HEK293T (cell line): ENCODE results near the gene BCL2L1.

Experiments used
- BHLHE40 ChIP-seq: fragments of 450-650 bp; IDR thresholded peaks from 2 replicates; pipeline ENCODE4 v1.6.1; 2016; ENCODE audit warnings: mild to moderate bottlenecking, moderate library complexity, borderline replicate concordance
- ELF4 ChIP-seq: fragments of 450-650 bp; IDR thresholded peaks from 2 replicates; pipeline ENCODE4 v1.6.1; 2017; ENCODE audit warnings: antibody characterized with exemption
- FOXA1 ChIP-seq: fragments of 450-650 bp; IDR thresholded peaks from 2 replicates; pipeline ENCODE4 v1.6.1; 2016; ENCODE audit warnings: mild to moderate bottlenecking
- HDGF ChIP-seq: fragments of 450-650 bp; IDR thresholded peaks from 2 replicates; pipeline ENCODE4 v1.6.1; 2017; ENCODE audit warnings: antibody characterized with exemption, borderline replicate concordance
- L3MBTL2 ChIP-seq: fragments of 450-650 bp; conservative IDR thresholded peaks from 2 replicates; pipeline ENCODE4 v1.6.1; 2016; ENCODE audit warnings: mild to moderate bottlenecking
- NFRKB ChIP-seq: fragments of 450-650 bp; IDR thresholded peaks from 2 replicates; pipeline ENCODE4 v1.6.1; 2016; ENCODE audit warnings: mild to moderate bottlenecking, moderate library complexity
- PKNOX1 ChIP-seq: fragments of 450-650 bp; IDR thresholded peaks from 2 replicates; pipeline ENCODE4 v1.6.1; 2016
- SP1 ChIP-seq: fragments of 450-650 bp; IDR thresholded peaks from 2 replicates; pipeline ENCODE4 v1.6.1; 2017
- SUZ12 ChIP-seq: fragments of 450-650 bp; IDR thresholded peaks from 2 replicates; pipeline ENCODE4 v1.6.1; 2016; ENCODE audit warnings: mild to moderate bottlenecking
- TARDBP ChIP-seq: fragments of 450-650 bp; IDR thresholded peaks from 2 replicates; pipeline ENCODE4 v1.6.1; 2016
- ZNF384 ChIP-seq: fragments of 450-650 bp; IDR thresholded peaks from 2 replicates; pipeline ENCODE4 v1.6.1; 2016

GRCh38 chr20:31706607-31707257, 15.9 kb downstream of the BCL2L1 start:
- no peak for TF ChIP-seq TARDBP
- no peak for TF ChIP-seq SP1
- TF ChIP-seq FOXA1 = no peak
- TF ChIP-seq PKNOX1 = no peak
- no peak for TF ChIP-seq L3MBTL2
- TF ChIP-seq ELF4 = no peak
- no peak for TF ChIP-seq NFRKB
- no peak for TF ChIP-seq BHLHE40
- TF ChIP-seq SUZ12 = no peak
- no peak for TF ChIP-seq ZNF384
- TF ChIP-seq HDGF = no peak
